Measurements from ENCODE around the gene SPINT3. TPM values are rescaled to one million over a fixed set of nuclear protein-coding genes. Genes with fewer than 3 reads are reported as not detected.

The SPINT3 gene
- total RNA-seq, 1 experiment from 2014 or later = not detected

Other genes starting within 250 kb of the SPINT3 start
- gene RBPJL, start 208.8 kb downstream of the SPINT3 start, total RNA-seq (2021; ENCODE audit: unreplicated experiment) = 0.18 TPM
- 0.15 TPM for gene MATN4, start 207.3 kb downstream of the SPINT3 start, total RNA-seq (2021; ENCODE audit: unreplicated experiment)
- 93.3 TPM for gene SDC4, start 167.2 kb downstream of the SPINT3 start, total RNA-seq (2021; ENCODE audit: unreplicated experiment)
- 29.1 TPM for gene SYS1, start 152.5 kb downstream of the SPINT3 start, total RNA-seq (2021; ENCODE audit: unreplicated experiment)
- not detected for gene TP53TG5, start 137.3 kb downstream of the SPINT3 start, total RNA-seq (2021; ENCODE audit: unreplicated experiment)
- gene DBNDD2, start 107.3 kb downstream of the SPINT3 start, total RNA-seq (2021; ENCODE audit: unreplicated experiment) = 55.4 TPM
- gene PIGT, start 99.5 kb downstream of the SPINT3 start, total RNA-seq (2021; ENCODE audit: unreplicated experiment) = 108 TPM
- 1.6 TPM for gene WFDC2, start 45.9 kb downstream of the SPINT3 start, total RNA-seq (2021; ENCODE audit: unreplicated experiment)
- not detected for gene WFDC6, start 23.9 kb upstream of the SPINT3 start, total RNA-seq (2021; ENCODE audit: unreplicated experiment)
- gene EPPIN, start 31.8 kb upstream of the SPINT3 start, total RNA-seq (2021; ENCODE audit: unreplicated experiment) = not detected
- gene WFDC8, start 63.7 kb upstream of the SPINT3 start, total RNA-seq (2021; ENCODE audit: unreplicated experiment) = not detected
- not detected for gene WFDC10A, start 114.1 kb upstream of the SPINT3 start, total RNA-seq (2021; ENCODE audit: unreplicated experiment)
- gene WFDC9, start 115.7 kb upstream of the SPINT3 start, total RNA-seq (2021; ENCODE audit: unreplicated experiment) = not detected
- not detected for gene WFDC11, start 154.6 kb upstream of the SPINT3 start, total RNA-seq (2021; ENCODE audit: unreplicated experiment)
- not detected for gene WFDC13, start 186.4 kb upstream of the SPINT3 start, total RNA-seq (2021; ENCODE audit: unreplicated experiment)
- not detected for gene WFDC10B, start 189.4 kb upstream of the SPINT3 start, total RNA-seq (2021; ENCODE audit: unreplicated experiment)
- gene SPINT4, start 206.7 kb upstream of the SPINT3 start, total RNA-seq (2021; ENCODE audit: unreplicated experiment) = not detected